GM21619 (cell line): Measurements from ENCODE around the gene GGT5.
A peak's percentile ranks its signal among the peaks of the same experiment; 100 is the strongest.
"Not testable (repeated sequence)": the region's sequence is repeated elsewhere in the genome, so short reads cannot be mapped to it uniquely, and the experiment has no call there.

ENCODE experiments used
- ATAC-seq: cut with Tn5 transposase; IDR thresholded peaks from one replicate; pipeline ENCODE4 v1.9.1; 2021; ENCODE audit not compliant: unreplicated experiment

The GGT5 gene, protein sequence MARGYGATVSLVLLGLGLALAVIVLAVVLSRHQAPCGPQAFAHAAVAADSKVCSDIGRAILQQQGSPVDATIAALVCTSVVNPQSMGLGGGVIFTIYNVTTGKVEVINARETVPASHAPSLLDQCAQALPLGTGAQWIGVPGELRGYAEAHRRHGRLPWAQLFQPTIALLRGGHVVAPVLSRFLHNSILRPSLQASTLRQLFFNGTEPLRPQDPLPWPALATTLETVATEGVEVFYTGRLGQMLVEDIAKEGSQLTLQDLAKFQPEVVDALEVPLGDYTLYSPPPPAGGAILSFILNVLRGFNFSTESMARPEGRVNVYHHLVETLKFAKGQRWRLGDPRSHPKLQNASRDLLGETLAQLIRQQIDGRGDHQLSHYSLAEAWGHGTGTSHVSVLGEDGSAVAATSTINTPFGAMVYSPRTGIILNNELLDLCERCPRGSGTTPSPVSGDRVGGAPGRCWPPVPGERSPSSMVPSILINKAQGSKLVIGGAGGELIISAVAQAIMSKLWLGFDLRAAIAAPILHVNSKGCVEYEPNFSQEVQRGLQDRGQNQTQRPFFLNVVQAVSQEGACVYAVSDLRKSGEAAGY

GRCh38 chr22:24245030-24245431 lies at the start of gene GGT5:
GGT5 (minus strand) TSS chr22:24245082; CDS start chr22:24244725, 357 bp downstream.
- not testable (repeated sequence) for ATAC-seq

DNA sequence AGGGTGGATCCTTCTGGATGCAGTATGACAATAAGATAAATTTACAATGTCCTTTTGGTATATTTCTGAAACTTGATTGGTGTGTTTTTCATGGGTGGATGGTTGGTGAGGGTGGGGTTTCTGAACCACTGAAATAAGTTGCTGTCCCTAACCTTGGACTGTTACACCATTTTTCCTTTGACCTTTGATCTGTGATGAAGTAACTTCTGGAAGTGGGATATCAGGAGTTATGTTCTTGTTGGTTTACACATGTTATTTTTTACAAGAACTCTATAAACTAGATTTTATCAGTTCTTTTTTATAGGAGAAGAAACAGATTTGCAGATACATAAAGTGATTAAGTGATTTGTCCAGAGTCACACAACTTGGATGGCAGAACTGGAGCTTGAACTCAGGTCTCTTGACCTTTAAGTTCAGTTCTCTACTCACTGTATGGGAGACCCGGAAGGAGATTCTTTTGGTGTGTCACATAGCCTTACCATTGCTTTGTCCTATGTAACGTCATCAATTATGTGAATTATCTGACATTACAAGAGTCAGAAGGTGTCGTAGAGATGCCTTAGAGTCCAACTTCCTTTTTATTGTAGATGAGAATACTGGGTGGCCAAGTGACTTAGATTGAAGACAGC lies 47.4 kb upstream of the GGT5 start:
- not testable (repeated sequence) for ATAC-seq

DNA sequence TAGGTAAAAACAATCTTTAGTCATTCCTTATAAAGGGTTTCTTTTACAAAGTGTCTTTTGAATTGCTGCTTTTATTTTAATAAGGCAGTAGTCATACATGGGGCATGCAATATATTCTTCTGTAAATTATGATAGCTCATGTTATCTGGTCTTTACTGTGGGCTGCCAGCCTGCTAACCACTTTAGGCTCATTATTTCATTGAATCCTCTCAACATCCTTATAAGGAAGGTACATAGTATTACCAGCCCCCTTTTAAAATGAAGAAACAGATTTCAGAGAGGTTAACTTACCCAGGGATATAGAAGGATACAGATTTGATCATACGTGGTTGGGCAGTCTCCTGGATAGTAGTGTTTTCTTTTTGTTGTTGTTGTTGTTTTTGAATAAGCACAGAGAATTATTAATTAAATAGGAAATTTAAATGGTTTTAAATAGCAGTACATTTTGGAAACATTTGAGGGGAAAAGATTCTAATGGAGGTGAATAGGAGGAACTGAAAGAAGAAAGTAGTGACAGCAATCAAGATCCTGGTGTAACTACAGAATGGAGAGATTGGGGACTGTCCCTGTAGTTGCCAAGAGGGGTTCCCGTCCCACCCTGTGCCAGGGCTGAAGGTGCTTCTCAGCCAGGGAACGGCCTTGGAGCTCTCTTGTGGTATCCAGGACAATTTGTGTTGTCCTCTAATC lies 46.8 kb upstream of the GGT5 start:
- no peak for ATAC-seq

DNA sequence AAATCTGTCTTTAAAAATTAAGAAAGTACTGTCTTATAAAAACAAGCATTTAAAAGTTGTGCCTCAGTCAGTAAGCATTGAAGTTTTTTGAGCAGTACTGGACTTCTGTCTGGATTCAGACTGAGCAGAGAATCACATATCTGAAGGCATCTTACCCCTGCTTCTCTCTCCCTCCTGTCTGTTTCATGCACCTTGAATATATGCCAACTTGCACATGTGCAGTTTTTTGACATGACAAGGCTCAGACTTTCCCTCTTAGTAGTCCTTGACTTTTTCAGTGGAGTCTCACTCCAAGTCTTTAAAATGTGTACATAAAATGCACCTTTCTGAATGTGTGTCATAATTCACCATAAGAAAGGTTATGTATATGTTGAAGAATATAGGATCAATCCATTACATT lies 45.6 kb upstream of the GGT5 start:
- ATAC-seq = no peak

DNA sequence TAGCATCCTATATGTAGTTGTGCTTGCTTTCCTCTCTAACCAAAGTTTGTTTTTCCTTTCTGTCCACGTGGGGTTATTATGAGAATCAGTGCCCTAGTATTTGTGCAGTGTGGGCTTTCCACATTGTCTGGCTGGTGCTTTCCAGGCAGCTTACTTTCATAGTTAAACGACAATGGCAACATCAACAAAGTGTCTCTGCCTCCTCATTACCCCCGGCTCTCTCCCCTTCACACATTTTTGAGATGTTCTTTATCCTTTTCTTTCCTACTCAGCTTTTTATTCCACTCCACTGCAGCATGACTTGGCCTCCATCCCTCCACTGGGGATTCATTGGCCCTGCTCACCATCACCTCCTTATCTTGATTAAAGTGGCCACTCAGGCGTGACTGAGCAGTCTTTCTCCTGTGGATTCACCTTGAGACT lies 44.9 kb upstream of the GGT5 start:
- no peak for ATAC-seq

DNA sequence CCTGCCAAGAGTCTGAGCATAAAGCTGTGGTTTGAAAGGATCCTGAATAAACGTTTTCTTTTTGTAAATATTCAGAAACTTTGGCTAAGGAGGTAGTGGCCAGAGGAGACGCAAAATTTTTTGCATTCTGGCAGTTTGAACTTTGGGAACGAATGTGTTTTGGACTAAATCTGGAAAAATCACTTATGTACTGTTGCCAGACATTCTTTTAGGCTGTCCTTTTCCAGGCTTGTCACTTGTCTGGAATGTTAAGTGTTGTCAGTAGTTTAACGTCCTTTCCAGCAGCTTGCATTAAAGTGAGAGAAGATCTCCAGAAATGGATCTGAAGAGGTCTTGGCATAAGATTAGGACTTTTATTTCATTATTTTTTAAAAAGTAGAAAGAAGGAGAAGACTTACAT lies 44.2 kb upstream of the GGT5 start:
- ATAC-seq = no peak

GRCh38 chr22:24287801-24288200 lies 42.9 kb upstream of the GGT5 start:
- ATAC-seq = not testable (repeated sequence)

- not testable (repeated sequence) for ATAC-seq
These were observed 42.3 kb upstream of the GGT5 start for GRCh38 chr22:24287212-24287611.

- no peak for ATAC-seq
These were observed 40.4 kb upstream of the GGT5 start for GRCh38 chr22:24285245-24285644.

GRCh38 chr22:24284747-24285203 lies 39.9 kb upstream of the GGT5 start:
- ATAC-seq = no peak

- no peak for ATAC-seq
These were observed 37.5 kb upstream of the GGT5 start for GRCh38 chr22:24282401-24282800.

DNA sequence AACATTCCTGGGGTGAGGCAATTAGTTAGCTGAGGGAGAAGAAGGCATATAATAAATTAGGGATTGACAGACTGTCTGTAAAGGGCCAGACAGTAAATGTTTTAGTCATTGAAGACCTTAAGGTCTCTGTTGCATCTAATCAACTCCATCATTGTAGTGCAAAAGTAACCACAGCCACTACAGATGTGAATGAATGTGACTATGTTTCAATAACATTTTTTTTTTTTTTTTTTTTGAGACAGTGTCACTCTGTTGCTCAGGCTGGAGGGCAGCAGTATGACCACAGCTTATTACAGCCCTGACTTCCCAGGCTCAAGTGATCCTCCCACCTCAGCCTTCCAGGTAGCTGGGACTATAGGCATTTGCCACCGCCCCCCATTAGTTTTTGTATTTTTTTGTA lies 35.5 kb upstream of the GGT5 start:
- ATAC-seq = not testable (repeated sequence)

GRCh38 chr22:24274696-24275405 lies 30.0 kb upstream of the GGT5 start:
- ATAC-seq = not testable (repeated sequence)

- not testable (repeated sequence) for ATAC-seq
These were observed 29.0 kb upstream of the GGT5 start for GRCh38 chr22:24273906-24274305.

GRCh38 chr22:24273031-24273430 lies 28.1 kb upstream of the GGT5 start:
- not testable (repeated sequence) for ATAC-seq

GRCh38 chr22:24271386-24271854 lies 26.5 kb upstream of the GGT5 start:
- ATAC-seq = no peak

GRCh38 chr22:24270556-24271385 lies 25.9 kb upstream of the GGT5 start, which contains the start of gene SPECC1L:
SPECC1L (plus strand) TSS chr22:24270831; CDS start chr22:24302232, 31,401 bp downstream.
- ATAC-seq = peak; percentile 78

DNA sequence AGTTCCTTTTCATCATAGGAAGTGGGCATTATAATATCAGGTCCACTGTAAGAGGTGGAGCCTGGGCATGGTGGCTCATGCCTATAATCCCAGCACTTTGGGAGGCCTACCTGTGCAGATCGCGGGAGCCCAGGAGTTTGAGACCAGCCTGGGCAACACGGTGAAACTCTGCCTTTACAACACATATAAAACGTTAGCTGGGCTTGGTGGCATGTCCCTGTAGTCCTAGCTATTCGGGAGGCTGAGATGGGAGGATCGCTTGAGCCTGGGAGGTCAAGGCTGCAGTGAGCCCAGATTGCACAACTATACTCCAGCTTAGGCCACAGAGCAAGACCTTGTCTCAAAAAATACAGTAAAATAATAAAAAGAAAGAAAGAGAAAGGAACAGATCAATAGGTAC lies 21.6 kb upstream of the GGT5 start:
- not testable (repeated sequence) for ATAC-seq

GRCh38 chr22:24265734-24266133 lies 20.9 kb upstream of the GGT5 start:
- ATAC-seq = no peak
